Lower leg skin (tissue), 4 donors: ENCODE results near the gene SH3BGRL3. TPM values are rescaled to one million over a fixed set of nuclear protein-coding genes. Genes with fewer than 3 reads are reported as not detected.

ENCODE experiments used
- DNase-seq, 2 donors: peaks; one replicate each; pipeline ENCODE4 v3.0.0-alpha.2; 2019; ENCODE audit warnings: low spot score in 2 of 2
- H3K4me3 ChIP-seq: fragments of 200-600 bp; sonication (generic); 2 replicates; pipeline ENCODE4 v1.5.1; 2017; ENCODE audit warnings: mild to moderate bottlenecking, low read depth; ENCODE audit not compliant: poor library complexity, severe bottlenecking
- CTCF ChIP-seq, 3 donors: fragments of 450-650 bp; IDR thresholded peaks; one replicate each; pipeline ENCODE4 v1.5.1; 2016; ENCODE audit warnings: antibody characterized with exemption in 3 of 3, mild to moderate bottlenecking in 3 of 3, moderate library complexity in 2 of 3
- POLR2A ChIP-seq, 2 donors: fragments of 450-650 bp; IDR thresholded peaks; one replicate each; pipeline ENCODE4 v1.6.1; 2016 to 2017; ENCODE audit warnings: antibody characterized with exemption in 2 of 2, mild to moderate bottlenecking in 1 of 2, moderate library complexity in 1 of 2
- WGBS, 2 donors: methylation state at CpG; one replicate each; pipeline ENCODE4 v1.1.5; 2018; 5-methylcytosine and 5-hydroxymethylcytosine counted together
- intact Hi-C: fragments of 100-400 bp; cut with DNase I; formaldehyde crosslinking; loops from one replicate; pipeline ENCODE4 v1.15.0; 2023; ENCODE audit warnings: low total_unique reads
- total RNA-seq, 4 donors: library from RNA; depleted of rRNA; stranded (reverse); fragments of >200 nt; gene quantifications; one replicate each; pipeline ENCODE4 v1.1.0, GENCODE V29; 2016

The SH3BGRL3 gene
- total RNA-seq, 4 donors from 2014 or later: 74.8 to 97.1 (median 78.3) TPM

- WGBS, 2 donors: 59 to 66% methylated on average over 8 of the region's 8 CpGs
- intact Hi-C loops: loop anchor here (5.0 kb wide), 1 partner anchor 35 kb away; no protein-coding TSS in a partner anchor
- DNase-seq: peak in 1 of 2 donors; percentile 75
These were observed 7.3 kb downstream of the SH3BGRL3 start for GRCh38 chr1:26287033-26287711.

GRCh38 chr1:26287811-26288210 is 7.9 kb downstream of the SH3BGRL3 start:
- TF ChIP-seq POLR2A (IDR thresholded peaks at IDR 0.05) (no peak), CTCF (IDR thresholded peaks at IDR 0.05) (no peak)
- H3K4me3 ChIP-seq: no peak overlapping the region
- intact Hi-C loops: loop anchor here (5.0 kb wide), 1 partner anchor 34 kb away; no protein-coding TSS in a partner anchor
- 85% methylated on average over 5 of the region's 5 CpGs for WGBS, 2 donors
- DNase-seq: no peak

More at GRCh38 chr1:26287033-26287711, 7.3 kb downstream of the SH3BGRL3 start:
- no peak for TF ChIP-seq POLR2A (IDR thresholded peaks at IDR 0.05)
- no peak for TF ChIP-seq CTCF (IDR thresholded peaks at IDR 0.05)
- no peak overlapping the region for H3K4me3 ChIP-seq

GRCh38 chr1:26288311-26288941 is 8.5 kb downstream of the SH3BGRL3 start:
- no peak for TF ChIP-seq CTCF (IDR thresholded peaks at IDR 0.05)
- TF ChIP-seq POLR2A (IDR thresholded peaks at IDR 0.05): no peak
- no peak for DNase-seq
- intact Hi-C loops: loop anchor here (5.0 kb wide), 1 partner anchor 34 kb away; no protein-coding TSS in a partner anchor
- WGBS, 2 donors: 41% methylated on average over 5 of the region's 5 CpGs
- H3K4me3 ChIP-seq: no peak overlapping the region

GRCh38 chr1:26289158-26290059 is 9.5 kb downstream of the SH3BGRL3 start:
- H3K4me3 ChIP-seq: no peak overlapping the region
- WGBS, 2 donors: 83 to 88% methylated on average over 20 to 21 of the region's 21 CpGs
- no peak for DNase-seq
- intact Hi-C loops: loop anchor here (5.0 kb wide), 1 partner anchor 33 kb away; no protein-coding TSS in a partner anchor
- TF ChIP-seq CTCF (IDR thresholded peaks at IDR 0.05) (no peak), POLR2A (IDR thresholded peaks at IDR 0.05) (no peak)

- intact Hi-C loops: no loop called here
- DNase-seq: no peak
- TF ChIP-seq CTCF (IDR thresholded peaks at IDR 0.05) (no peak), POLR2A (IDR thresholded peaks at IDR 0.05) (no peak)
- no peak overlapping the region for H3K4me3 ChIP-seq
- 72 to 77% methylated on average over 11 of the region's 11 CpGs for WGBS, 2 donors
These were observed 10.4 kb downstream of the SH3BGRL3 start for GRCh38 chr1:26290122-26290881.
